Mesodermal cell (in vitro differentiated cells): ENCODE results near the gene CEP104.

Experiments used
- H3K27ac ChIP-seq: 2 replicates; pipeline ENCODE4 v1.7.0; 2013; ENCODE audit warnings: mild to moderate bottlenecking, low read depth, low read length, moderate library complexity; ENCODE audit not compliant: severe bottlenecking
- H3K36me3 ChIP-seq: 2 replicates; pipeline ENCODE4 v1.7.1; 2013; ENCODE audit warnings: mild to moderate bottlenecking, low read length, moderate library complexity; ENCODE audit not compliant: control insufficient read depth, insufficient read depth
- H3K4me1 ChIP-seq: one replicate; pipeline ENCODE4 v1.7.1; 2013; ENCODE audit warnings: mild to moderate bottlenecking, low read length; ENCODE audit not compliant: insufficient read depth, control insufficient read depth, poor library complexity, severe bottlenecking
- H3K4me3 ChIP-seq: 2 replicates; pipeline ENCODE4 v1.7.0; 2013; ENCODE audit warnings: low read length, control low read depth, mild to moderate bottlenecking; ENCODE audit not compliant: insufficient read depth, poor library complexity, severe bottlenecking; ENCODE audit errors: extremely low read depth
- H3K9me3 ChIP-seq: 2 replicates; pipeline ENCODE4 v1.7.1; 2013; ENCODE audit warnings: mild to moderate bottlenecking, low read length, moderate library complexity; ENCODE audit not compliant: control insufficient read depth
- WGBS, 2 experiments: methylation state at CpG; one replicate each; pipeline ENCODE4 v1.1.5; 2013; ENCODE audit warnings: missing lambda C conversion rate in 2 of 2; ENCODE audit not compliant: insufficient coverage in 2 of 2; 5-methylcytosine and 5-hydroxymethylcytosine counted together

Gene CEP104

GRCh38 chr1:3864884-3865283 is 7.9 kb upstream of the CEP104 start:
- H3K9me3 ChIP-seq: no peaks in the 10 kb centered on the region
- H3K4me1 ChIP-seq: no peaks in the 10 kb centered on the region
- no peak overlapping the region for H3K27ac ChIP-seq
- 100% methylated on average over 2 of the region's 6 CpGs for WGBS, 2 experiments
- no peaks in the 10 kb centered on the region for H3K36me3 ChIP-seq
- H3K4me3 ChIP-seq: no peak overlapping the region

- 87 to 88% methylated on average over 9 to 11 of the region's 12 CpGs for WGBS, 2 experiments
- Histone ChIP-seq H3K9me3 (no peaks in the 10 kb centered on the region), H3K4me1 (no peaks in the 10 kb centered on the region), H3K27ac (no peak overlapping the region), H3K4me3 (no peak overlapping the region), H3K36me3 (no peaks in the 10 kb centered on the region)
These were observed 6.4 kb upstream of the CEP104 start for GRCh38 chr1:3863231-3863935.

GRCh38 chr1:3858231-3858981 is 1.4 kb upstream of the CEP104 start:
- Histone ChIP-seq H3K36me3 (no peaks in the 10 kb centered on the region), H3K4me3 (peak overlapping the region; percentile 68), H3K4me1 (peaks cover 3% of the 10 kb centered on the region), H3K27ac (no peak overlapping the region), H3K9me3 (no peaks in the 10 kb centered on the region)
- 79 to 83% methylated on average over 26 to 33 of the region's 34 CpGs for WGBS, 2 experiments

GRCh38 chr1:3857791-3858129 is 749 bp upstream of the CEP104 start:
- Histone ChIP-seq H3K4me3 (peak overlapping the region; percentile 68), H3K4me1 (peaks cover 3% of the 10 kb centered on the region), H3K9me3 (no peaks in the 10 kb centered on the region), H3K36me3 (no peaks in the 10 kb centered on the region), H3K27ac (no peak overlapping the region)
- 22 to 26% methylated on average over 14 to 17 of the region's 21 CpGs for WGBS, 2 experiments

GRCh38 chr1:3852711-3853485 is 4.1 kb downstream of the CEP104 start:
- H3K9me3 ChIP-seq: no peaks in the 10 kb centered on the region
- 79 to 80% methylated on average over 11 to 13 of the region's 15 CpGs for WGBS, 2 experiments
- peaks cover 24% of the 10 kb centered on the region for H3K36me3 ChIP-seq
- H3K4me1 ChIP-seq: peaks cover 3% of the 10 kb centered on the region
- H3K4me3 ChIP-seq: no peak overlapping the region
- no peak overlapping the region for H3K27ac ChIP-seq

GRCh38 chr1:3852091-3852490 is 4.9 kb downstream of the CEP104 start:
- no peak overlapping the region for H3K27ac ChIP-seq
- H3K9me3 ChIP-seq: no peaks in the 10 kb centered on the region
- no peaks in the 10 kb centered on the region for H3K4me1 ChIP-seq
- 91% methylated on average over 9 to 12 of the region's 12 CpGs for WGBS, 2 experiments
- no peak overlapping the region for H3K4me3 ChIP-seq
- H3K36me3 ChIP-seq: peaks cover 31% of the 10 kb centered on the region

GRCh38 chr1:3851292-3851691 is 5.7 kb downstream of the CEP104 start:
- H3K4me1 ChIP-seq: no peaks in the 10 kb centered on the region
- H3K9me3 ChIP-seq: no peaks in the 10 kb centered on the region
- H3K36me3 ChIP-seq: peaks cover 38% of the 10 kb centered on the region
- no peak overlapping the region for H3K27ac ChIP-seq
- no peak overlapping the region for H3K4me3 ChIP-seq
- WGBS, 2 experiments: 98 to 100% methylated on average over 1 to 6 of the region's 6 CpGs

GRCh38 chr1:3850857-3851256 is 6.2 kb downstream of the CEP104 start:
- WGBS, 2 experiments: 78 to 85% methylated on average over 6 to 11 of the region's 12 CpGs
- Histone ChIP-seq H3K4me1 (no peaks in the 10 kb centered on the region), H3K36me3 (peaks cover 42% of the 10 kb centered on the region), H3K9me3 (no peaks in the 10 kb centered on the region), H3K4me3 (no peak overlapping the region), H3K27ac (no peak overlapping the region)

- Histone ChIP-seq H3K9me3 (no peaks in the 10 kb centered on the region), H3K4me1 (no peaks in the 10 kb centered on the region), H3K4me3 (no peak overlapping the region), H3K36me3 (peaks cover 67% of the 10 kb centered on the region), H3K27ac (no peak overlapping the region)
- 86 to 89% methylated on average over 4 to 5 of the region's 6 CpGs for WGBS, 2 experiments
These were observed 9.9 kb downstream of the CEP104 start for GRCh38 chr1:3847081-3847480.

- Histone ChIP-seq H3K36me3 (peaks cover 61% of the 10 kb centered on the region), H3K4me3 (no peak overlapping the region), H3K4me1 (no peaks in the 10 kb centered on the region), H3K9me3 (no peaks in the 10 kb centered on the region), H3K27ac (no peak overlapping the region)
- WGBS, 2 experiments: 86% methylated on average over 1 of the region's 3 CpGs; no CpG with 5 or more reads in 1 of the 2 experiments
These were observed 10.5 kb downstream of the CEP104 start for GRCh38 chr1:3846541-3846940.
